ENCODE results near the gene SPPL2C.

Gene SPPL2C

GRCh38 chr17:45844695-45845375, at the start of gene SPPL2C:
TSS of gene SPPL2C (plus strand) at chr17:45844881. CDS start at chr17:45844907, 26 bp downstream.
- DNase-seq (ENCODE audit: low read depth in 2 of 2) = no peak

GRCh38 chr17:45800816-45801215, 43.9 kb upstream of the SPPL2C start:
- DNase-seq (ENCODE audit: low read depth in 2 of 2) = no peak

- no peak for DNase-seq (ENCODE audit: low read depth in 2 of 2)
Observed at GRCh38 chr17:45801421-45801820, 43.3 kb upstream of the SPPL2C start.

- DNase-seq (ENCODE audit: low read depth in 2 of 2) = no peak
Observed at GRCh38 chr17:45808845-45809244, 35.8 kb upstream of the SPPL2C start.

GRCh38 chr17:45809499-45809898, 35.2 kb upstream of the SPPL2C start:
- DNase-seq (ENCODE audit: low read depth in 2 of 2) = no peak

GRCh38 chr17:45812102-45812501, 32.6 kb upstream of the SPPL2C start:
- no peak for DNase-seq (ENCODE audit: low read depth in 2 of 2)

GRCh38 chr17:45813048-45813725, 31.5 kb upstream of the SPPL2C start:
- no peak for DNase-seq (ENCODE audit: low read depth in 2 of 2)

GRCh38 chr17:45814622-45815606, 29.8 kb upstream of the SPPL2C start:
- no peak for DNase-seq (ENCODE audit: low read depth in 2 of 2)

- DNase-seq (ENCODE audit: low read depth in 2 of 2) = no peak
Observed at GRCh38 chr17:45815752-45816151, 28.9 kb upstream of the SPPL2C start.

GRCh38 chr17:45818041-45818440, 26.6 kb upstream of the SPPL2C start:
- no peak for DNase-seq (ENCODE audit: low read depth in 2 of 2)

- no peak for DNase-seq (ENCODE audit: low read depth in 2 of 2)
Observed at GRCh38 chr17:45818699-45819098, 26.0 kb upstream of the SPPL2C start.

GRCh38 chr17:45819632-45820031, 25.0 kb upstream of the SPPL2C start:
- DNase-seq (ENCODE audit: low read depth in 2 of 2) = no peak

GRCh38 chr17:45820052-45820780, 24.5 kb upstream of the SPPL2C start:
- DNase-seq (ENCODE audit: low read depth in 2 of 2) = no peak

- DNase-seq (ENCODE audit: low read depth in 2 of 2) = no peak
Observed at GRCh38 chr17:45821147-45821546, 23.5 kb upstream of the SPPL2C start.

- DNase-seq (ENCODE audit: low read depth in 2 of 2) = no peak
Observed at GRCh38 chr17:45823598-45823997, 21.1 kb upstream of the SPPL2C start.

GRCh38 chr17:45824475-45824874, 20.2 kb upstream of the SPPL2C start:
- DNase-seq (ENCODE audit: low read depth in 2 of 2) = no peak

GRCh38 chr17:45824901-45825492, 19.7 kb upstream of the SPPL2C start:
- no peak for DNase-seq (ENCODE audit: low read depth in 2 of 2)

- no peak for DNase-seq (ENCODE audit: low read depth in 2 of 2)
Observed at GRCh38 chr17:45825792-45826191, 18.9 kb upstream of the SPPL2C start.

GRCh38 chr17:45826919-45827588, 17.6 kb upstream of the SPPL2C start:
- no peak for DNase-seq (ENCODE audit: low read depth in 2 of 2)

GRCh38 chr17:45828171-45828570, 16.5 kb upstream of the SPPL2C start:
- no peak for DNase-seq (ENCODE audit: low read depth in 2 of 2)

Measured in stimulated activated CD8-positive, alpha-beta memory T cell treated with anti-CD3 and anti-CD28 coated beads, Interleukin-2, amount 100 ng/mL, for 48 hours (primary cell).